Thyroid gland (tissue), 4 donors: ENCODE data around the gene CRB1. TPM values are rescaled to one million over a fixed set of nuclear protein-coding genes. Genes with fewer than 3 reads are reported as not detected.

Experiments
- DNase-seq, 2 donors: peaks; one replicate each; pipeline ENCODE4 v3.0.0-alpha.2; 2019
- H3K27ac ChIP-seq, 3 donors: fragments of 200-600 bp; sonication (generic); 1 replicate in 2 of 3; 2 replicates in 1 of 3; pipeline ENCODE4 v1.5.1; 2016 to 2019; ENCODE audit warnings: mild to moderate bottlenecking in 1 of 3, moderate library complexity in 1 of 3
- H3K27me3 ChIP-seq: fragments of 200-600 bp; sonication (generic); one replicate; pipeline ENCODE4 v1.5.1; 2019
- H3K36me3 ChIP-seq, 2 donors: fragments of 200-600 bp; sonication (generic); one replicate each; pipeline ENCODE4 v1.5.1; 2016 to 2019
- H3K4me1 ChIP-seq, 2 donors: fragments of 200-600 bp; sonication (generic); one replicate each; pipeline ENCODE4 v1.5.1; 2017 to 2019
- H3K4me3 ChIP-seq, 3 donors: fragments of 200-600 bp; sonication (generic); replicated peaks in 1 of 3; 1 replicate in 2 of 3; 2 replicates in 1 of 3; pipeline ENCODE4 v1.5.1; 2016; ENCODE audit warnings: mild to moderate bottlenecking in 1 of 3
- H3K9me3 ChIP-seq: fragments of 200-600 bp; sonication (generic); one replicate; pipeline ENCODE4 v1.5.1; 2017
- CTCF ChIP-seq, 6 experiments: fragments of 200-600 bp in 3 of 6; fragments of 450-650 bp in 3 of 6; sonication (generic) in 3 of 6; IDR thresholded peaks; one replicate each; pipeline ENCODE4 v1.5.1; 2016 to 2019; ENCODE audit warnings: antibody characterized with exemption in 6 of 6, mild to moderate bottlenecking in 2 of 6, inconsistent platforms in 1 of 6, moderate library complexity in 1 of 6
- POLR2A ChIP-seq, 2 donors: fragments of 450-650 bp; IDR thresholded peaks; one replicate each; pipeline ENCODE4 v1.6.1; 2017; ENCODE audit warnings: antibody characterized with exemption in 2 of 2, mild to moderate bottlenecking in 2 of 2, moderate library complexity in 1 of 2
- WGBS, 2 donors: methylation state at CpG; one replicate each; pipeline ENCODE4 v1.1.5; 2017; 5-methylcytosine and 5-hydroxymethylcytosine counted together
- intact Hi-C: fragments of 100-400 bp; cut with DNase I; formaldehyde crosslinking; loops from one replicate; pipeline ENCODE4 v1.15.1; 2023
- total RNA-seq, 4 donors: library from RNA; depleted of rRNA; stranded (reverse); fragments of >200 nt; gene quantifications; one replicate each; pipeline ENCODE4 v1.2.3, GENCODE V29; 2016

Gene CRB1
- total RNA-seq, 4 donors from 2014 or later, result 0.21 to 6.7 (median 0.22) TPM; not detected in 1

GRCh38 chr1:197312163-197312562, 44.1 kb downstream of the CRB1 start:
- intact Hi-C loops, result no loop called here
- Histone ChIP-seq H3K27me3 (no peaks in the 10 kb centered on the region), H3K4me1 (no peaks in the 10 kb centered on the region), H3K9me3 (no peaks in the 10 kb centered on the region), H3K27ac (no peak overlapping the region), H3K4me3 (no peak overlapping the region), H3K36me3 (no peaks in the 10 kb centered on the region)
- DNase-seq, result no peak
- 84 to 88% methylated on average over 5 of the region's 5 CpGs for WGBS, 2 donors
- TF ChIP-seq CTCF (IDR thresholded peaks at IDR 0.05), result no peak
- TF ChIP-seq POLR2A (IDR thresholded peaks at IDR 0.05), result no peak

GRCh38 chr1:197313713-197314112, 45.7 kb downstream of the CRB1 start:
- WGBS, 2 donors, result 71 to 84% methylated on average over 5 of the region's 5 CpGs
- no peak overlapping the region for H3K4me3 ChIP-seq
- no peaks in the 10 kb centered on the region for H3K36me3 ChIP-seq
- TF ChIP-seq POLR2A (IDR thresholded peaks at IDR 0.05) (no peak), CTCF (IDR thresholded peaks at IDR 0.05) (no peak)
- H3K4me1 ChIP-seq, result no peaks in the 10 kb centered on the region
- intact Hi-C loops, result no loop called here
- no peak overlapping the region for H3K27ac ChIP-seq
- H3K9me3 ChIP-seq, result no peaks in the 10 kb centered on the region
- DNase-seq, result no peak
- H3K27me3 ChIP-seq, result no peaks in the 10 kb centered on the region

- Histone ChIP-seq H3K27ac (no peak overlapping the region), H3K9me3 (no peaks in the 10 kb centered on the region), H3K27me3 (no peaks in the 10 kb centered on the region), H3K4me1 (no peaks in the 10 kb centered on the region), H3K4me3 (no peak overlapping the region), H3K36me3 (no peaks in the 10 kb centered on the region)
- DNase-seq, result no peak
- TF ChIP-seq CTCF (IDR thresholded peaks at IDR 0.05), result no peak
- TF ChIP-seq POLR2A (IDR thresholded peaks at IDR 0.05), result no peak
- intact Hi-C loops, result no loop called here
These were observed 46.6 kb downstream of the CRB1 start for GRCh38 chr1:197314682-197315081.

GRCh38 chr1:197319631-197320030, 51.6 kb downstream of the CRB1 start:
- 64 to 67% methylated on average over 2 of the region's 2 CpGs for WGBS, 2 donors
- no peaks in the 10 kb centered on the region for H3K27me3 ChIP-seq
- H3K27ac ChIP-seq, result no peak overlapping the region
- intact Hi-C loops, result no loop called here
- no peaks in the 10 kb centered on the region for H3K36me3 ChIP-seq
- TF ChIP-seq CTCF (IDR thresholded peaks at IDR 0.05) (no peak), POLR2A (IDR thresholded peaks at IDR 0.05) (no peak)
- H3K9me3 ChIP-seq, result no peaks in the 10 kb centered on the region
- no peaks in the 10 kb centered on the region for H3K4me1 ChIP-seq
- no peak overlapping the region for H3K4me3 ChIP-seq
- no peak for DNase-seq

- no peaks in the 10 kb centered on the region for H3K4me1 ChIP-seq
- WGBS, 2 donors, result 65 to 77% methylated on average over 2 of the region's 2 CpGs
- H3K36me3 ChIP-seq, result no peaks in the 10 kb centered on the region
- intact Hi-C loops, result no loop called here
- H3K27ac ChIP-seq, result no peak overlapping the region
- no peak overlapping the region for H3K4me3 ChIP-seq
- TF ChIP-seq CTCF (IDR thresholded peaks at IDR 0.05) (no peak), POLR2A (IDR thresholded peaks at IDR 0.05) (no peak)
- peak; percentile 16 for DNase-seq
- H3K27me3 ChIP-seq, result no peaks in the 10 kb centered on the region
- no peaks in the 10 kb centered on the region for H3K9me3 ChIP-seq
These were observed 53.0 kb downstream of the CRB1 start for GRCh38 chr1:197320991-197321531.
